Measurements from ENCODE around the gene SLC7A4. TPM values are rescaled to one million over a fixed set of nuclear protein-coding genes. Genes with fewer than 3 reads are reported as not detected.

The SLC7A4 gene
- total RNA-seq, 3 donors from 2014 or later, result 1.6 to 2.4 (median 2.0) TPM

GRCh38 chr22:21025266-21025665 is 7.1 kb downstream of the SLC7A4 start:
- intact Hi-C loops (cut with DNase I; ENCODE audit: low total_unique reads), result no loop called here
- no peaks in the 10 kb centered on the region for H3K9me3 ChIP-seq
- no peaks in the 10 kb centered on the region for H3K36me3 ChIP-seq
- no peak overlapping the region for H3K27ac ChIP-seq
- H3K4me1 ChIP-seq, result no peaks in the 10 kb centered on the region
- no peak for DNase-seq (ENCODE audit: low spot score in 2 of 2)
- no peaks in the 10 kb centered on the region for H3K27me3 ChIP-seq
- no peak overlapping the region for H3K4me3 ChIP-seq
- TF ChIP-seq POLR2AphosphoS5 (IDR thresholded peaks at IDR 0.05), result no peak
- TF ChIP-seq POLR2A (IDR thresholded peaks at IDR 0.05), result no peak
- no peak for TF ChIP-seq CTCF (IDR thresholded peaks at IDR 0.05)

- Histone ChIP-seq H3K27me3 (no peaks in the 10 kb centered on the region), H3K4me1 (no peaks in the 10 kb centered on the region), H3K4me3 (no peak overlapping the region), H3K9me3 (no peaks in the 10 kb centered on the region), H3K36me3 (no peaks in the 10 kb centered on the region), H3K27ac (no peak overlapping the region)
- intact Hi-C loops (cut with DNase I; ENCODE audit: low total_unique reads), result no loop called here
- no peak for TF ChIP-seq POLR2AphosphoS5 (IDR thresholded peaks at IDR 0.05)
- TF ChIP-seq CTCF (IDR thresholded peaks at IDR 0.05), result no peak
- no peak for TF ChIP-seq POLR2A (IDR thresholded peaks at IDR 0.05)
- no peak for DNase-seq (ENCODE audit: low spot score in 2 of 2)
These were observed 9.3 kb downstream of the SLC7A4 start for GRCh38 chr22:21022955-21023614.

DNA sequence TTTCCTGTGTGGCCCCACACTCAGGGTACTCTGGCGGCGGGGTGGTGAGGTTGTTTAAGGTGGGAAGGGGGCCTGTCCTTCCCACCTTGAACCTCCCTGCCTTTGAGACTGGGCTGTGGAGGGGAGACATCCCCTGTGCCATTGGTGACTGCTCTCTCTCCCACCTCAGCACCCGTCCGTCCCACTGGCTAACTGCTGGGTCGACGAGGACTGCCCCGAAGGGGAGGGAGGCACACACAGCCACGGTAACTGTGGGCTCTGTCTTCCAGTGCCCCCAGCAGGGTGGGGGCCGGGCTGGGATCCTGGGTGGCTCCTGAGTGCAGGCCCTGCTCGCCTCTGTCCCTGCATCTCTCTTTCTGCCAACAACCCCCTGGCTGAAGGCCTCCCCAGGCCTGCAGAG is 9.9 kb downstream of the SLC7A4 start:
- Histone ChIP-seq H3K4me3 (no peak overlapping the region), H3K27ac (no peak overlapping the region), H3K4me1 (no peaks in the 10 kb centered on the region), H3K27me3 (no peaks in the 10 kb centered on the region), H3K36me3 (no peaks in the 10 kb centered on the region), H3K9me3 (no peaks in the 10 kb centered on the region)
- no peak for DNase-seq (ENCODE audit: low spot score in 2 of 2)
- TF ChIP-seq CTCF (IDR thresholded peaks at IDR 0.05), result no peak
- no peak for TF ChIP-seq POLR2A (IDR thresholded peaks at IDR 0.05)
- no peak for TF ChIP-seq POLR2AphosphoS5 (IDR thresholded peaks at IDR 0.05)
- intact Hi-C loops (cut with DNase I; ENCODE audit: low total_unique reads), result no loop called here

DNA sequence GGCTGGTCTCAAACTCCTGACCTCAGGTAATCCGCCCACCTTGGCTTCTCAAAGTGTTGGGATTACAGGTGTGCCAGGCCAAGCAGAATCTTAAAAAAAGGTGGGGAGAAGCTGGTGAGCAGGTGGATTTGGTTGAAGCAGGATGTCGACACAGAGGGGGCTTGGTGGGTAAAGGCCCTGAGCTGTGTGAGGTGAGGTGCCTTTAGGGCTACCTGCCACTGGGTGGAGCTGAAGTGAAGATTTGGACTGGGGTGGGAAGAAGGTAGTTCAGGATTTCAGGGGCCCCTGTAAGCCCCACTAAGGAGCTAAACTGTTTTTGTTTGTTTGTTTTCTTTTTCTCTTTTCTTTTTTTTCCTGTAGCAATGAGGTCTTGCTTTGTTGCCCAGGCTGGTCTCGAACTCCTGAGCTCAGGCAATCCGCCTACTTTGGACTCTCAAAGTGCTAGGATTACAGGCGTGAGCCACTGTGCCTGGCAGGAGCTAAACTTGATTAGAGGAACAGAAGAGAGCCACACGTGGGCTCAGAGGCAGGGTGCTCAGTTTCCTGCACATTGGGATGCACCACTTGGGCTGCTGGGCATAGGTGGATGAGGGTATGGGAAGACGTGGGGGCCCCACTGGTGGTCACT is 11.4 kb downstream of the SLC7A4 start:
- Histone ChIP-seq H3K36me3 (no peaks in the 10 kb centered on the region), H3K9me3 (no peaks in the 10 kb centered on the region), H3K27me3 (no peaks in the 10 kb centered on the region), H3K4me3 (no peak overlapping the region), H3K4me1 (no peaks in the 10 kb centered on the region), H3K27ac (no peak overlapping the region)
- intact Hi-C loops (cut with DNase I; ENCODE audit: low total_unique reads), result no loop called here
- DNase-seq (ENCODE audit: low spot score in 2 of 2), result no peak
- no peak for TF ChIP-seq POLR2AphosphoS5 (IDR thresholded peaks at IDR 0.05)
- TF ChIP-seq POLR2A (IDR thresholded peaks at IDR 0.05), result no peak
- no peak for TF ChIP-seq CTCF (IDR thresholded peaks at IDR 0.05)

DNA sequence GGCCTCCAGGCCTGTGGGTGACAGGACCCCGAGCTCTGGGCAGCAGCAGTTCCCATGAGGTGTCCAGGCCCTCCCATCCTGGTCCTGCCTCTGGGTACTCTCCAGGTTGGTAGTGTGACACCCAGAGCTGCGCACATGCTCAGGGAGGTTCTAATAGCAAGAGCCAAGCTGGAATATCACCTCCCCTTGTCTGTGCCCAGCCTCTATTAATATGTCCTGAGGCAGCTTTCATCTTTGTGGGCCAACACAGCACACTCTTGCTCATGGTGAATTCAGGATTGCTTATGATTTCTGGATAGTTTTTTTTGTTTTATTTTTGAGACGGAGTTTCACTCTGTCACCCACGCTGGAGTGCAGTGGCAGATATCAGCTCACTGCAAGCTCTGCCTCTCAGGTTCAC is 14.0 kb downstream of the SLC7A4 start:
- no peak for TF ChIP-seq POLR2AphosphoS5 (IDR thresholded peaks at IDR 0.05)
- TF ChIP-seq POLR2A (IDR thresholded peaks at IDR 0.05), result no peak
- no peak overlapping the region for H3K4me3 ChIP-seq
- H3K4me1 ChIP-seq, result peaks cover 7 to 8% of the 10 kb centered on the region in 2 donors
- no peaks in the 10 kb centered on the region for H3K27me3 ChIP-seq
- no peaks in the 10 kb centered on the region for H3K9me3 ChIP-seq
- H3K36me3 ChIP-seq, result no peaks in the 10 kb centered on the region
- no peak for DNase-seq (ENCODE audit: low spot score in 2 of 2)
- intact Hi-C loops (cut with DNase I; ENCODE audit: low total_unique reads), result no loop called here
- no peak overlapping the region for H3K27ac ChIP-seq
